Activated CD4-positive, alpha-beta T cell treated with anti-CD3 and anti-CD28 coated beads, Interleukin-2, amount 50 U/mL, for 48 hours (primary cell): ENCODE data around the gene ZMIZ1.

Source experiments
- DNase-seq, 2 experiments: peaks; one replicate each; pipeline ENCODE4 v3.0.0-alpha.2; 2020

ZMIZ1 gene

GRCh38 chr10:79314761-79315601 lies 246.2 kb downstream of the ZMIZ1 start:
- DNase-seq, result no peak

- DNase-seq, result no peak
Measured at GRCh38 chr10:79315602-79315920, 246.8 kb downstream of the ZMIZ1 start.

GRCh38 chr10:79316671-79317431 lies 248.1 kb downstream of the ZMIZ1 start:
- peak; percentile 16 to 20 for DNase-seq

- no peak for DNase-seq
Measured at GRCh38 chr10:79318369-79318768, 249.6 kb downstream of the ZMIZ1 start.

- DNase-seq, result no peak
Measured at GRCh38 chr10:79319115-79319771, 250.5 kb downstream of the ZMIZ1 start.

- DNase-seq, result no peak
Measured at GRCh38 chr10:79320316-79320715, 251.6 kb downstream of the ZMIZ1 start.

GRCh38 chr10:79320820-79321493 lies 252.2 kb downstream of the ZMIZ1 start:
- peak; percentile 24 to 45 for DNase-seq

GRCh38 chr10:79321494-79321882 lies 252.7 kb downstream of the ZMIZ1 start:
- DNase-seq, result no peak

- DNase-seq, result no peak
Measured at GRCh38 chr10:79321951-79322350, 253.2 kb downstream of the ZMIZ1 start.

GRCh38 chr10:79322616-79323543 lies 254.1 kb downstream of the ZMIZ1 start:
- DNase-seq, result peak; percentile 79 to 85

GRCh38 chr10:79323602-79324001 lies 254.8 kb downstream of the ZMIZ1 start:
- no peak for DNase-seq

GRCh38 chr10:79324032-79324695 lies 255.4 kb downstream of the ZMIZ1 start:
- no peak for DNase-seq

GRCh38 chr10:79326361-79327089 lies 257.8 kb downstream of the ZMIZ1 start:
- DNase-seq, result no peak

- DNase-seq, result no peak
Measured at GRCh38 chr10:79327090-79327457, 258.3 kb downstream of the ZMIZ1 start.

GRCh38 chr10:79328147-79328701 lies 259.5 kb downstream of the ZMIZ1 start:
- DNase-seq, result no peak

- DNase-seq, result no peak
Measured at GRCh38 chr10:79328737-79329504, 260.2 kb downstream of the ZMIZ1 start.

GRCh38 chr10:79329529-79329928 lies 260.8 kb downstream of the ZMIZ1 start:
- DNase-seq, result no peak

- no peak for DNase-seq
Measured at GRCh38 chr10:79331226-79331625, 262.5 kb downstream of the ZMIZ1 start.

GRCh38 chr10:79331709-79332108 lies 262.9 kb downstream of the ZMIZ1 start:
- peak; percentile 83 to 92 for DNase-seq
